GM12891 (cell line): ENCODE data around the gene REXO2.

Source experiments
- PAX5 ChIP-seq: IDR thresholded peaks from 2 replicates; pipeline ENCODE4 v1.6.1; 2011; ENCODE audit warnings: low read length, moderate library complexity, mild to moderate bottlenecking; ENCODE audit not compliant: insufficient read depth, severe bottlenecking
- POLR2A ChIP-seq: IDR thresholded peaks from 2 replicates; pipeline ENCODE4 v1.6.1; 2011; ENCODE audit warnings: low read depth, low read length, control low read depth
- POLR2AphosphoS5 ChIP-seq: IDR thresholded peaks from 2 replicates; pipeline ENCODE4 v1.6.1; 2011; ENCODE audit warnings: low read depth, low read length, control low read depth
- POU2F2 ChIP-seq: IDR thresholded peaks from 2 replicates; pipeline ENCODE4 v1.6.1; 2011; ENCODE audit warnings: low read depth, mild to moderate bottlenecking, control low read depth, low read length, moderate library complexity
- SPI1 ChIP-seq: IDR thresholded peaks from 2 replicates; pipeline ENCODE4 v1.6.1; 2011; ENCODE audit warnings: low read depth, low read length, control low read depth
- TAF1 ChIP-seq: IDR thresholded peaks from 2 replicates; pipeline ENCODE4 v1.6.1; 2011; ENCODE audit warnings: low read depth, low read length, control low read depth

GRCh38 chr11:114452399-114452798, 13.1 kb downstream of the REXO2 start:
- no peak for TF ChIP-seq POLR2A
- TF ChIP-seq TAF1 = no peak
- no peak for TF ChIP-seq SPI1
- TF ChIP-seq POLR2AphosphoS5 = no peak
- TF ChIP-seq PAX5 = no peak
- TF ChIP-seq POU2F2 = no peak
